A673 (cell line): ENCODE results near the gene IL21R.

ENCODE experiments used
- EZH2 ChIP-seq: fragments of 200-600 bp; sonication (generic); IDR thresholded peaks from 2 replicates; pipeline ENCODE4 v1.6.1; 2017; ENCODE audit warnings: borderline replicate concordance, low read depth, mild to moderate bottlenecking, mixed read lengths, antibody characterized with exemption, low read length; ENCODE audit not compliant: poor library complexity, severe bottlenecking
- TF ChIP-seq, protein P1 (sequence below): fragments of 300-800, 200-600 bp; sonication (generic); conservative IDR thresholded peaks from 2 replicates; pipeline ENCODE4 v1.5.1; 2017; ENCODE audit warnings: low read depth, mild to moderate bottlenecking, antibody characterized with exemption, low read length, moderate library complexity, mixed read lengths

GRCh38 chr16:27462200-27462845 is 60.3 kb downstream of the IL21R start:
- TF ChIP-seq, protein P1, sequence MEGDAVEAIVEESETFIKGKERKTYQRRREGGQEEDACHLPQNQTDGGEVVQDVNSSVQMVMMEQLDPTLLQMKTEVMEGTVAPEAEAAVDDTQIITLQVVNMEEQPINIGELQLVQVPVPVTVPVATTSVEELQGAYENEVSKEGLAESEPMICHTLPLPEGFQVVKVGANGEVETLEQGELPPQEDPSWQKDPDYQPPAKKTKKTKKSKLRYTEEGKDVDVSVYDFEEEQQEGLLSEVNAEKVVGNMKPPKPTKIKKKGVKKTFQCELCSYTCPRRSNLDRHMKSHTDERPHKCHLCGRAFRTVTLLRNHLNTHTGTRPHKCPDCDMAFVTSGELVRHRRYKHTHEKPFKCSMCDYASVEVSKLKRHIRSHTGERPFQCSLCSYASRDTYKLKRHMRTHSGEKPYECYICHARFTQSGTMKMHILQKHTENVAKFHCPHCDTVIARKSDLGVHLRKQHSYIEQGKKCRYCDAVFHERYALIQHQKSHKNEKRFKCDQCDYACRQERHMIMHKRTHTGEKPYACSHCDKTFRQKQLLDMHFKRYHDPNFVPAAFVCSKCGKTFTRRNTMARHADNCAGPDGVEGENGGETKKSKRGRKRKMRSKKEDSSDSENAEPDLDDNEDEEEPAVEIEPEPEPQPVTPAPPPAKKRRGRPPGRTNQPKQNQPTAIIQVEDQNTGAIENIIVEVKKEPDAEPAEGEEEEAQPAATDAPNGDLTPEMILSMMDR, result no peak
- TF ChIP-seq EZH2, result no peak
